HepG2 (cell line): ENCODE results near the gene CHST12. TPM values are rescaled to one million over a fixed set of nuclear protein-coding genes. Genes with fewer than 3 reads are reported as not detected.
A peak's percentile ranks its signal among the peaks of the same experiment; 100 is the strongest.

Experiments used
- MAFK ChIP-seq, 2 experiments: IDR thresholded peaks in 1 of 2; conservative IDR thresholded peaks in 1 of 2; 2 replicates each; pipeline ENCODE4 v1.6.1; 2011; ENCODE audit warnings: improper control_type of control experiment in 2 of 2, low read length in 2 of 2
- MED8 ChIP-seq: sonication (generic); formaldehyde crosslinking; IDR thresholded peaks from 2 replicates; pipeline ENCODE4 v1.8.1; 2023; ENCODE audit warnings: mild to moderate bottlenecking, missing genetic modification reagents; ENCODE audit not compliant: insufficient replicate concordance
- NCOA5 ChIP-seq: sonication (generic); formaldehyde crosslinking; IDR thresholded peaks from 2 replicates; pipeline ENCODE4 v1.4.0; 2020; ENCODE audit warnings: missing genetic modification reagents
- NFRKB ChIP-seq: fragments of 450-650 bp; IDR thresholded peaks from 2 replicates; pipeline ENCODE4 v1.6.1; 2017
- NPAS2 ChIP-seq: sonication (generic); formaldehyde crosslinking; IDR thresholded peaks from 2 replicates; pipeline ENCODE4 v1.8.0; 2022; ENCODE audit warnings: mild to moderate bottlenecking, missing genetic modification reagents, borderline replicate concordance
- PPARG ChIP-seq: conservative IDR thresholded peaks from 2 replicates; pipeline ENCODE4 v1.6.1; 2016; ENCODE audit warnings: missing biosample characterization, missing genetic modification reagents
- ZFP37 ChIP-seq: sonication (generic); formaldehyde crosslinking; IDR thresholded peaks from 2 replicates; pipeline ENCODE4 v1.4.0; 2020; ENCODE audit warnings: missing genetic modification reagents, borderline replicate concordance
- ZFP82 ChIP-seq: sonication (generic); formaldehyde crosslinking; IDR thresholded peaks from 2 replicates; pipeline ENCODE4 v1.5.1; 2020; ENCODE audit warnings: mild to moderate bottlenecking, missing genetic modification reagents, borderline replicate concordance
- ZNF382 ChIP-seq: sonication (generic); formaldehyde crosslinking; IDR thresholded peaks from 2 replicates; pipeline ENCODE4 v1.5.0; 2020; ENCODE audit warnings: missing genetic modification reagents, mild to moderate bottlenecking, borderline replicate concordance
- polyA plus RNA-seq, 8 experiments: library from polyadenylated mRNA; depleted of rRNA in 3 of 8; stranded (reverse) in 7 of 8; unstranded in 1 of 8; fragments of >200 nt; fragmentation: Illumina TruSeq in 4 of 8; extraction: Trizol in 4 of 8; gene quantifications; 2 replicates each; pipeline versions ENCODE4 v1.2.1 to v1.2.3, GENCODE V29; 2011 to 2016; ENCODE audit warnings: low read depth in 4 of 8, missing spikeins in 1 of 8, mixed read lengths in 1 of 8; ENCODE audit not compliant: insufficient read depth in 1 of 8
- total RNA-seq, 5 experiments: library from RNA; depleted of rRNA; stranded (reverse); fragments of >200 nt; fragmentation: Illumina TruSeq; extraction: Trizol; gene quantifications; 2 replicates each; pipeline ENCODE4 v1.2.3, GENCODE V29; 2016; ENCODE audit warnings: low read depth in 1 of 5
- TF ChIP-seq, protein P1 (sequence below): sonication (generic); formaldehyde crosslinking; IDR thresholded peaks from 2 replicates; pipeline ENCODE4 v1.4.0; 2020; ENCODE audit warnings: mild to moderate bottlenecking, missing genetic modification reagents
- TF ChIP-seq, protein P2 (sequence below): sonication (generic); formaldehyde crosslinking; IDR thresholded peaks from 2 replicates; pipeline ENCODE4 v1.4.0; 2020; ENCODE audit warnings: mild to moderate bottlenecking, missing genetic modification reagents
- TF ChIP-seq, protein P3 (sequence below): sonication (generic); formaldehyde crosslinking; IDR thresholded peaks from 2 replicates; pipeline ENCODE4 v1.4.0; 2020; ENCODE audit warnings: missing genetic modification reagents
- TF ChIP-seq, protein P4 (sequence below): sonication (generic); formaldehyde crosslinking; IDR thresholded peaks from 2 replicates; pipeline ENCODE4 v1.5.0; 2020; ENCODE audit warnings: missing genetic modification reagents, mild to moderate bottlenecking, borderline replicate concordance

Gene CHST12
- total and polyA plus RNA-seq, 2 of the 13 experiments (the other 11 are each of a cell fraction or from before 2014, with no cell fraction given), result 6.4 to 15.8 TPM

DNA sequence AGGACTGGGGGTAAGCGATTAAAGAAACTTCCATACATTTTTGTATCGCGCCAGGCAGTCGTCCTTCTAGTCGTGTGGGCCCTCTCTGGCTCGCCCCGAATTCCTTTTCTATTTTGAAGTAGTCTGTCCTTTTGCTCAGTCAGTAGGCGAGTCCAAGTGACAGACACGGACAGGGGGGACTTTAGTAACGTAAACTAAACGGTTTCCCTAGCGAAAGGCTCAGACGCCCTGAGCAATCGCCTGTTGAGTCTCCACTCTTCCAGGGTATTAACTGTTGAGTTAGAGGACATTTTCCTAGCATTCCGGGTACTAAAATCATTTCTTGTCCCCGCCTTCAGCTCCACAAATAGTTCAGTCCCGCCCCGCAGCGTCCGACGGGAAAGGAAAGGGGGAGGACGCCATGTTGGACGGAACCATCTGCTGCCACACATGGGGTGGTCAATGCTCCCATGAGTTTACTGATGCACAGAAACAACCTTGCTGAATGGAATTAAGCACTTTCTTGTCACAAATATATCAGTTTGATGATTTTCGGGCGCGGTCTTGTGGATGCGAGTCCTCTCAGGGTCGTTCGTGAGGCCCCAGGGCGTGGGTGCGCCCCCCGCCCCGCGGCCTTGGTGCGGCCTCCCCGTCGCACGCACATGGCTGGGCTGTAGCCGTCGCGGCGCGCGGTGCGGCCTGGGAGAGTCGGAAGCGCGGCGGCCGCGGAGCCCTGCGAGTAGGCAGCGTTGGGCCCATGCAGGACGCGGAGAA lies 49.0 kb upstream of the CHST12 start, which contains the start of gene EIF3B (continued):
- TF ChIP-seq NCOA5 (CRISPR knock-in tag) (no peak), ZNF382 (CRISPR knock-in tag) (no peak), PPARG (CRISPR knock-in tag) (no peak), ZFP82 (0 out of 2 replicates have a peak, but pooled peaks have one; percentile 19), MED8 (CRISPR knock-in tag) (no peak), MAFK (conservative IDR thresholded peaks at IDR 0.05 in 1 of 2, IDR thresholded peaks at IDR 0.05 in 1 of 2; ENCODE audit: low read length in 2 of 2) (no peak), NFRKB (peak; percentile 74), ZFP37 (CRISPR knock-in tag) (no peak), NPAS2 (CRISPR knock-in tag) (no peak)
- TF ChIP-seq, protein P1, sequence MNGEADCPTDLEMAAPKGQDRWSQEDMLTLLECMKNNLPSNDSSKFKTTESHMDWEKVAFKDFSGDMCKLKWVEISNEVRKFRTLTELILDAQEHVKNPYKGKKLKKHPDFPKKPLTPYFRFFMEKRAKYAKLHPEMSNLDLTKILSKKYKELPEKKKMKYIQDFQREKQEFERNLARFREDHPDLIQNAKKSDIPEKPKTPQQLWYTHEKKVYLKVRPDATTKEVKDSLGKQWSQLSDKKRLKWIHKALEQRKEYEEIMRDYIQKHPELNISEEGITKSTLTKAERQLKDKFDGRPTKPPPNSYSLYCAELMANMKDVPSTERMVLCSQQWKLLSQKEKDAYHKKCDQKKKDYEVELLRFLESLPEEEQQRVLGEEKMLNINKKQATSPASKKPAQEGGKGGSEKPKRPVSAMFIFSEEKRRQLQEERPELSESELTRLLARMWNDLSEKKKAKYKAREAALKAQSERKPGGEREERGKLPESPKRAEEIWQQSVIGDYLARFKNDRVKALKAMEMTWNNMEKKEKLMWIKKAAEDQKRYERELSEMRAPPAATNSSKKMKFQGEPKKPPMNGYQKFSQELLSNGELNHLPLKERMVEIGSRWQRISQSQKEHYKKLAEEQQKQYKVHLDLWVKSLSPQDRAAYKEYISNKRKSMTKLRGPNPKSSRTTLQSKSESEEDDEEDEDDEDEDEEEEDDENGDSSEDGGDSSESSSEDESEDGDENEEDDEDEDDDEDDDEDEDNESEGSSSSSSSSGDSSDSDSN, result no peak; the same call in 1 of the 2 replicates
- TF ChIP-seq, protein P2, sequence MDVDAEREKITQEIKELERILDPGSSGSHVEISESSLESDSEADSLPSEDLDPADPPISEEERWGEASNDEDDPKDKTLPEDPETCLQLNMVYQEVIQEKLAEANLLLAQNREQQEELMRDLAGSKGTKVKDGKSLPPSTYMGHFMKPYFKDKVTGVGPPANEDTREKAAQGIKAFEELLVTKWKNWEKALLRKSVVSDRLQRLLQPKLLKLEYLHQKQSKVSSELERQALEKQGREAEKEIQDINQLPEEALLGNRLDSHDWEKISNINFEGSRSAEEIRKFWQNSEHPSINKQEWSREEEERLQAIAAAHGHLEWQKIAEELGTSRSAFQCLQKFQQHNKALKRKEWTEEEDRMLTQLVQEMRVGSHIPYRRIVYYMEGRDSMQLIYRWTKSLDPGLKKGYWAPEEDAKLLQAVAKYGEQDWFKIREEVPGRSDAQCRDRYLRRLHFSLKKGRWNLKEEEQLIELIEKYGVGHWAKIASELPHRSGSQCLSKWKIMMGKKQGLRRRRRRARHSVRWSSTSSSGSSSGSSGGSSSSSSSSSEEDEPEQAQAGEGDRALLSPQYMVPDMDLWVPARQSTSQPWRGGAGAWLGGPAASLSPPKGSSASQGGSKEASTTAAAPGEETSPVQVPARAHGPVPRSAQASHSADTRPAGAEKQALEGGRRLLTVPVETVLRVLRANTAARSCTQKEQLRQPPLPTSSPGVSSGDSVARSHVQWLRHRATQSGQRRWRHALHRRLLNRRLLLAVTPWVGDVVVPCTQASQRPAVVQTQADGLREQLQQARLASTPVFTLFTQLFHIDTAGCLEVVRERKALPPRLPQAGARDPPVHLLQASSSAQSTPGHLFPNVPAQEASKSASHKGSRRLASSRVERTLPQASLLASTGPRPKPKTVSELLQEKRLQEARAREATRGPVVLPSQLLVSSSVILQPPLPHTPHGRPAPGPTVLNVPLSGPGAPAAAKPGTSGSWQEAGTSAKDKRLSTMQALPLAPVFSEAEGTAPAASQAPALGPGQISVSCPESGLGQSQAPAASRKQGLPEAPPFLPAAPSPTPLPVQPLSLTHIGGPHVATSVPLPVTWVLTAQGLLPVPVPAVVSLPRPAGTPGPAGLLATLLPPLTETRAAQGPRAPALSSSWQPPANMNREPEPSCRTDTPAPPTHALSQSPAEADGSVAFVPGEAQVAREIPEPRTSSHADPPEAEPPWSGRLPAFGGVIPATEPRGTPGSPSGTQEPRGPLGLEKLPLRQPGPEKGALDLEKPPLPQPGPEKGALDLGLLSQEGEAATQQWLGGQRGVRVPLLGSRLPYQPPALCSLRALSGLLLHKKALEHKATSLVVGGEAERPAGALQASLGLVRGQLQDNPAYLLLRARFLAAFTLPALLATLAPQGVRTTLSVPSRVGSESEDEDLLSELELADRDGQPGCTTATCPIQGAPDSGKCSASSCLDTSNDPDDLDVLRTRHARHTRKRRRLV (CRISPR knock-in tag), result no peak
- TF ChIP-seq, protein P3, sequence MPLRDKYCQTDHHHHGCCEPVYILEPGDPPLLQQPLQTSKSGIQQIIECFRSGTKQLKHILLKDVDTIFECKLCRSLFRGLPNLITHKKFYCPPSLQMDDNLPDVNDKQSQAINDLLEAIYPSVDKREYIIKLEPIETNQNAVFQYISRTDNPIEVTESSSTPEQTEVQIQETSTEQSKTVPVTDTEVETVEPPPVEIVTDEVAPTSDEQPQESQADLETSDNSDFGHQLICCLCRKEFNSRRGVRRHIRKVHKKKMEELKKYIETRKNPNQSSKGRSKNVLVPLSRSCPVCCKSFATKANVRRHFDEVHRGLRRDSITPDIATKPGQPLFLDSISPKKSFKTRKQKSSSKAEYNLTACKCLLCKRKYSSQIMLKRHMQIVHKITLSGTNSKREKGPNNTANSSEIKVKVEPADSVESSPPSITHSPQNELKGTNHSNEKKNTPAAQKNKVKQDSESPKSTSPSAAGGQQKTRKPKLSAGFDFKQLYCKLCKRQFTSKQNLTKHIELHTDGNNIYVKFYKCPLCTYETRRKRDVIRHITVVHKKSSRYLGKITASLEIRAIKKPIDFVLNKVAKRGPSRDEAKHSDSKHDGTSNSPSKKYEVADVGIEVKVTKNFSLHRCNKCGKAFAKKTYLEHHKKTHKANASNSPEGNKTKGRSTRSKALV (CRISPR knock-in tag), result no peak
- TF ChIP-seq, protein P4, sequence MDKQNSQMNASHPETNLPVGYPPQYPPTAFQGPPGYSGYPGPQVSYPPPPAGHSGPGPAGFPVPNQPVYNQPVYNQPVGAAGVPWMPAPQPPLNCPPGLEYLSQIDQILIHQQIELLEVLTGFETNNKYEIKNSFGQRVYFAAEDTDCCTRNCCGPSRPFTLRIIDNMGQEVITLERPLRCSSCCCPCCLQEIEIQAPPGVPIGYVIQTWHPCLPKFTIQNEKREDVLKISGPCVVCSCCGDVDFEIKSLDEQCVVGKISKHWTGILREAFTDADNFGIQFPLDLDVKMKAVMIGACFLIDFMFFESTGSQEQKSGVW, result no peak
